T-helper 1 cell treated with Interleukin-12 subunit alpha and Interleukin-12 subunit beta and Interleukin-4 antibody, amounts not matched to agents 30 μg/mL and 1 μg/mL, for 36 hours (primary cell): ENCODE data around the gene CACNB4.

ENCODE experiments used
- H3K27ac Mint-ChIP-seq: one replicate; pipeline ENCODE4 v1.8.0; 2021; ENCODE audit warnings: mild to moderate bottlenecking, mixed read lengths
- H3K27me3 Mint-ChIP-seq: one replicate; pipeline ENCODE4 v1.8.0; 2021; ENCODE audit warnings: low read depth, mixed read lengths
- H3K36me3 Mint-ChIP-seq: one replicate; pipeline ENCODE4 v1.8.0; 2021; ENCODE audit warnings: low read depth, mixed read lengths
- H3K4me1 Mint-ChIP-seq: one replicate; pipeline ENCODE4 v1.8.0; 2021; ENCODE audit warnings: low read depth, mixed read lengths
- H3K4me3 Mint-ChIP-seq: one replicate; pipeline ENCODE4 v1.8.0; 2021; ENCODE audit warnings: mild to moderate bottlenecking, moderate library complexity, mixed read lengths
- H3K9me3 Mint-ChIP-seq: one replicate; pipeline ENCODE4 v1.8.0; 2021; ENCODE audit warnings: mixed read lengths

Gene CACNB4

DNA sequence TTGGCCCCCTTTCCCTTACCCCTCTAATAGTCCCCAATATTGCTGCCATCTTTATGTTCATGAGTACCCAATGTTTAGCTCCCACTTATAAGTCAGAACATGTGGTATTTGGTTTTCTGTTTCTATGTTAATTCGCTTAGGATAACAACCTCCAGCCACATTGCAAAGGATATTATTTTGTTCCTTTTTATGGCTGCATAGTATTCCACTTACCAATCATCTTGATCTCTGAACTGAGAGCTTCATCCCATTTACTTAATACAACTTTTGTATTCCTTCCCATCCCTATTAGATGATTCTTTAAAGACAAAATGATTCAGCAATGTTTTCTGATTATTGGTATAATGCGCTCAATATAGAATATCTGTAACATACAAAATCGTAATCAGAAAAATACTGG, 307.3 kb downstream of the CACNB4 start:
- H3K36me3 Mint-ChIP-seq: peaks cover 25% of the 10 kb centered on the region
- no peaks in the 10 kb centered on the region for H3K4me1 Mint-ChIP-seq
- H3K4me3 Mint-ChIP-seq: no peak overlapping the region
- no peaks in the 10 kb centered on the region for H3K9me3 Mint-ChIP-seq
- H3K27ac Mint-ChIP-seq: no peak overlapping the region
- H3K27me3 Mint-ChIP-seq: no peaks in the 10 kb centered on the region

DNA sequence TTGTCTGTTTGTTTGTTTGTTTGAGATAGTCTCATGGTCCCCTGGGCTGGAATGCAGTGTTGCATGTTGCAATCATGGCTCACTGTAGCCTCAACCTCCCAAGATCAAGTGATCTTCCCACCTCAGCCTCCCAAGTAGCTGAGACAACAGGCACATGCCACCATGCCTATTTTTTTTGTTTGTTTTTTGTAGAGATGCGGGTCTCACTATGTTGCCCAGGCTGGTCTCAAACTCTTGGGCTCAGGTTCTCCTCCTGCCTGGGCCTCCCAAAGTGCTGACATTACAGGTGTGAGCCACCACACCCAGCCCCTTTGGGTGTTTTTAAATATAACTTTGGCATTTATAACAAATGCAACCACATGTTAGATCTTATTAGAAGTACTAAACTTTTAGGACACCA, 308.2 kb downstream of the CACNB4 start:
- Mint-ChIP-seq H3K9me3 (no peaks in the 10 kb centered on the region), H3K4me1 (no peaks in the 10 kb centered on the region), H3K27me3 (no peaks in the 10 kb centered on the region), H3K27ac (no peak overlapping the region), H3K4me3 (no peak overlapping the region), H3K36me3 (peaks cover 20% of the 10 kb centered on the region)

DNA sequence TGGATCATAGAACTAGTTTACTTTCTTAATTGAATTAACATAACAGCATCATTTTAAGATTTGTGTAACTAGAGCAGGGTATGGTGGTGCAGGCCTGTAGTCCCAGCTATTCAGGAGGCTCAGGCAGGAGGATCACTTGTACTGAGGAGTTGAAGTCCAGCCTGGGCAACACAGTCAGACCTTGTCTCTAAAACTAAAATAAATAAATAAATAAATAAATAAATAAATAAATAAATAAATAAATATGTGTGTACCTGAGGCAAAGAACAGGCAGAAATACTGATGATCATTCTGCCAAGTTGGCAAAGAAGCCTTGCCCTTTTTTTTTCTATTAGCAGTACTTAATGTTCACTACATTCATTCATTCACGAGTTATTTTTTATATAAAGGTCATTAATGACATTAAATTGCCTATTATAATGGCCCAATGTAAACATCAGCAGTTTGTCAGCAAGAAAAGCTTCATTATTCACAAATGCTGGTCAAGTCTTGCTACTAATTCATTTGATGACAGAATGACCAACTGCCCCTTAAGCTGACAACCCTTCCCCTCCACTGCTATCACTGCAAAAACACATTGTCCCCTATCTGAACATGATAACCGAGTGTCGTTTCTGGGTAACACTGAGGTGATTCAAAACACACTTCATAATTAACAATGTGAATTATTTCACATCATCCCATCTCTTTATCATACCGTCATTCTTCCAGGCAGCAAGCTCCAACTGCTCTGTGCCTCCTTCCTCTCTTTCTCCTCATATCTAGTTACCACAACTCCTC, 309.6 kb downstream of the CACNB4 start:
- Mint-ChIP-seq H3K27ac (no peak overlapping the region), H3K4me1 (no peaks in the 10 kb centered on the region), H3K4me3 (no peak overlapping the region), H3K9me3 (no peaks in the 10 kb centered on the region), H3K36me3 (peaks cover 23% of the 10 kb centered on the region), H3K27me3 (no peaks in the 10 kb centered on the region)

DNA sequence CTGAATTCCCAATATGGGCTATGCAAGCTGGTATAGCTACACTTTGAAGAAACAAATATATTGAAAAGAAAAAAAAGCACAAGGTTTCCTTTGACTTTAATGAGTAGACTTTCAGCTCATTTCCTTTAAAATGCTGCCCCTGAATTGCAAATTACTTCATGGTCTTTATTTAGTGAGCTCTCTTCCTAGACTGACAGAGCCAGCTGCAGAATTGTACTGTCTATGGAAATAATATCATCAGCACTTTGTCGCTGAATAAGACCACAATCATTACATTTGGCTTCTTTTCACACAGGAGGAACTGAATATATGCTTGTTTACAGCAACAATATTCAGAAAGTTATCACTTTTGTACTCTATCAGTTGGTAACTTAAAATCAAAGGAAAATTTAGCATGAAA, 312.4 kb downstream of the CACNB4 start:
- Mint-ChIP-seq H3K36me3 (peaks cover 23% of the 10 kb centered on the region), H3K4me1 (no peaks in the 10 kb centered on the region)

DNA sequence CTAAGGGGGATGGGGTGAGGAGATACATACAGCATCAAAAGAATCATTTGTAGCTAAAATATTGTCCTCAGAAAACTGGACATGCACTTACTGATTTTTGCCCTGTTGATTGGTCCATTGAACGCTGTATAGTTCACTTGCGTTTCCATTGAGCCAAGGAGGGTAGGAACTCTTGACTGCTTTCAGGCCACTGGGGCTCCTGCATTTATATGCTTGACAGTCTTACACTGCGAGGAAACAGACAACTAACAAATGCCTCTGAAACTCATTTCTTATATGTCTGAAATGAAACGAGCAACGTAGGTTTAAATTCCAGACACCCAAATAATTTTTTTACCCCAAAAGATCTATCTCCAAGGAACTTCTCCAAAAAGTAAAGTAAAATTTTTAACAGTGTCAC, 312.8 kb downstream of the CACNB4 start:
- H3K27me3 Mint-ChIP-seq: no peaks in the 10 kb centered on the region
- no peaks in the 10 kb centered on the region for H3K9me3 Mint-ChIP-seq
- H3K27ac Mint-ChIP-seq: no peak overlapping the region
- no peak overlapping the region for H3K4me3 Mint-ChIP-seq
- H3K36me3 Mint-ChIP-seq: peaks cover 22% of the 10 kb centered on the region
- H3K4me1 Mint-ChIP-seq: no peaks in the 10 kb centered on the region

More for the DNA sequence above, 312.4 kb downstream of the CACNB4 start:
- Mint-ChIP-seq H3K27ac (no peak overlapping the region), H3K4me3 (no peak overlapping the region), H3K27me3 (no peaks in the 10 kb centered on the region), H3K9me3 (no peaks in the 10 kb centered on the region)

DNA sequence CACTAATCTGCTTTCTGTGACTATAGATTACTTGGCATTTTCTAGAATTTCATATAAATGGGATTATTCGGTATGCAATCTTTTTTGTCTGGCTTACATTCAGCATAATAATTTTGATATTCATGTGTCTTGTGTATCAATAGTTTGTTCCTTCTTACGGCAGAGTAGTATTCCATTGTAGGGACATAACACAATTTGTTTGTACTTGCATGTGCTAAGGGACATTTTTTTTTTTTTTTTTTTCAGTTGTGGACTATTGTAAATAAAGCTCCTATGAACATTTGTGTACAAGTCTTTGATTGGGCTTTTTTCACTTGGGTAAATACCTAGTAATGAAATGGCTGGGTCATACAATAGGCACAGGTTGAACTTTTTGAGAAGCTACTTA, 315.7 kb downstream of the CACNB4 start:
- no peak overlapping the region for H3K4me3 Mint-ChIP-seq
- peaks cover 28% of the 10 kb centered on the region for H3K36me3 Mint-ChIP-seq
- H3K9me3 Mint-ChIP-seq: no peaks in the 10 kb centered on the region
- H3K27ac Mint-ChIP-seq: no peak overlapping the region
- no peaks in the 10 kb centered on the region for H3K27me3 Mint-ChIP-seq
- H3K4me1 Mint-ChIP-seq: no peaks in the 10 kb centered on the region
